ENCODE measurements around the gene EVA1A.

Gene EVA1A

DNA sequence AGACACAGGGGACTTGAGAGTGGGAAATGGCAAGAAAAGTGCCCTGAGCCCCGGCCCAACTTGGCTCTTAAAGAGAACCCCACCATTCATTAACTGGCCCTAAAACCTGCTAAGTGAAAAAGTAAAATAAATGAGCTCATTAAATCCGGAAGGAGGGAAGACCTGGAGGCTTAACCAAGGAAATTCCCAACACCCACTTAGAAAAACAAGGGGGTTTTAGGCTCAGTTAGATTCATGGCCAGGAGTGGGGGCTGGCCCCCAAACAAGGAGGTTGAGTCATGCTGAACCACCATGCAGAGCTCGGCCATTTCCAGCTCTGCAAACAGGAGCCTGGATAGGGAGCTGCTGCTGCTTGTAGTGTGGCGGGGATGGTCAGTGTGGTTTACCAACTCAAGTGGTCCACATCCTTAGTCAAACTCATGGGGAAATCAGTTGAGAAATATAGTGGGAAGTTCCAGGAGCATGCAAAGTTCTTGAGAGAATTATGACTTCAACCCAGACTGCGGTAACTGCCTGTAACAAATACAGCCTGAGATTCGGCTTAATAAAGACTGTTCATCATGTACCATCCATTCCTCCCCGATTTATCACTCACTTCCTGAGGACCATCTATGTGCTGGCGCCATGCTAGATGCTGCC is 46.1 kb upstream of the EVA1A start:
- DNase-seq, result peak in 1 of 3 donors; percentile 19
- no peak overlapping the region for H3K4me3 ChIP-seq (ENCODE audit: control insufficient read depth in 1 of 7, extremely low read depth in 1 of 7, insufficient read depth in 4 of 7, low read depth in 2 of 7, low read length in 6 of 7)
- peaks cover 0 to 58% (median 30%) of the 10 kb centered on the region in 5 experiments for H3K27me3 ChIP-seq (replicated peaks in 2 of 5; ENCODE audit: control insufficient read depth in 4 of 5, insufficient read depth in 5 of 5, low read length in 4 of 5)
- H3K4me1 ChIP-seq (ENCODE audit: control extremely low read depth in 1 of 4, control insufficient read depth in 4 of 4, insufficient read depth in 4 of 4, low read length in 3 of 4), result peaks cover 0 to 3% (median 2%) of the 10 kb centered on the region in 4 experiments
- no peak overlapping the region for H3K27ac ChIP-seq (ENCODE audit: insufficient read depth in 1 of 2, low read depth in 1 of 2, low read length in 2 of 2, poor library complexity in 1 of 2, severe bottlenecking in 2 of 2)
- CTCF ChIA-PET, result interaction anchor here (0.9 to 1.7 kb wide), 3 partner anchors 8 to 146 kb away, joined by 3 to 4 read pairs (median 4); no protein-coding TSS in a partner anchor
- H3K36me3 ChIP-seq (ENCODE audit: control insufficient read depth in 4 of 4, insufficient read depth in 4 of 4, low read length in 3 of 4), result no peaks in the 10 kb centered on the region
- POLR2A ChIA-PET, result no interaction called here
- no peaks in the 10 kb centered on the region for H3K9me3 ChIP-seq (ENCODE audit: control extremely low read depth in 1 of 5, control insufficient read depth in 4 of 5, insufficient read depth in 2 of 5, low read depth in 1 of 5, low read length in 4 of 5)
- 74% methylated on average over 6 of the region's 8 CpGs for WGBS (ENCODE audit: insufficient coverage)

- H3K4me3 ChIP-seq (ENCODE audit: control insufficient read depth in 1 of 7, extremely low read depth in 1 of 7, insufficient read depth in 4 of 7, low read depth in 2 of 7, low read length in 6 of 7), result no peak overlapping the region
- peaks cover 0 to 3% (median 2%) of the 10 kb centered on the region in 4 experiments for H3K4me1 ChIP-seq (ENCODE audit: control extremely low read depth in 1 of 4, control insufficient read depth in 4 of 4, insufficient read depth in 4 of 4, low read length in 3 of 4)
- H3K27ac ChIP-seq (ENCODE audit: insufficient read depth in 1 of 2, low read depth in 1 of 2, low read length in 2 of 2, poor library complexity in 1 of 2, severe bottlenecking in 2 of 2), result no peak overlapping the region
- no peaks in the 10 kb centered on the region for H3K9me3 ChIP-seq (ENCODE audit: control extremely low read depth in 1 of 5, control insufficient read depth in 4 of 5, insufficient read depth in 2 of 5, low read depth in 1 of 5, low read length in 4 of 5)
- POLR2A ChIA-PET, result no interaction called here
- H3K27me3 ChIP-seq (replicated peaks in 2 of 5; ENCODE audit: control insufficient read depth in 4 of 5, insufficient read depth in 5 of 5, low read length in 4 of 5), result peaks cover 0 to 57% (median 30%) of the 10 kb centered on the region in 5 experiments
- no peaks in the 10 kb centered on the region for H3K36me3 ChIP-seq (ENCODE audit: control insufficient read depth in 4 of 4, insufficient read depth in 4 of 4, low read length in 3 of 4)
- DNase-seq, result no peak
- WGBS (ENCODE audit: insufficient coverage), result 84% methylated on average over 6 of the region's 6 CpGs
- CTCF ChIA-PET, result interaction anchor here (0.6 to 1.7 kb wide), 6 partner anchors 9 to 449 kb away, joined by 3 to 4 read pairs (median 4); no protein-coding TSS in a partner anchor
Measured at GRCh38 chr2:75605770-75606529, 45.2 kb upstream of the EVA1A start.

- no peak overlapping the region for H3K27ac ChIP-seq (ENCODE audit: insufficient read depth in 1 of 2, low read depth in 1 of 2, low read length in 2 of 2, poor library complexity in 1 of 2, severe bottlenecking in 2 of 2)
- H3K4me1 ChIP-seq (ENCODE audit: control extremely low read depth in 1 of 4, control insufficient read depth in 4 of 4, insufficient read depth in 4 of 4, low read length in 3 of 4), result peaks cover 0 to 3% (median 2%) of the 10 kb centered on the region in 4 experiments
- ChIA-PET CTCF (no interaction called here), POLR2A (no interaction called here)
- no peak overlapping the region for H3K4me3 ChIP-seq (ENCODE audit: control insufficient read depth in 1 of 7, extremely low read depth in 1 of 7, insufficient read depth in 4 of 7, low read depth in 2 of 7, low read length in 6 of 7)
- 91% methylated on average over 4 of the region's 4 CpGs for WGBS (ENCODE audit: insufficient coverage)
- no peaks in the 10 kb centered on the region for H3K36me3 ChIP-seq (ENCODE audit: control insufficient read depth in 4 of 4, insufficient read depth in 4 of 4, low read length in 3 of 4)
- peaks cover 0 to 46% (median 28%) of the 10 kb centered on the region in 5 experiments for H3K27me3 ChIP-seq (replicated peaks in 2 of 5; ENCODE audit: control insufficient read depth in 4 of 5, insufficient read depth in 5 of 5, low read length in 4 of 5)
- no peaks in the 10 kb centered on the region for H3K9me3 ChIP-seq (ENCODE audit: control extremely low read depth in 1 of 5, control insufficient read depth in 4 of 5, insufficient read depth in 2 of 5, low read depth in 1 of 5, low read length in 4 of 5)
- DNase-seq, result no peak
Measured at GRCh38 chr2:75604484-75604883, 43.7 kb upstream of the EVA1A start.

DNA sequence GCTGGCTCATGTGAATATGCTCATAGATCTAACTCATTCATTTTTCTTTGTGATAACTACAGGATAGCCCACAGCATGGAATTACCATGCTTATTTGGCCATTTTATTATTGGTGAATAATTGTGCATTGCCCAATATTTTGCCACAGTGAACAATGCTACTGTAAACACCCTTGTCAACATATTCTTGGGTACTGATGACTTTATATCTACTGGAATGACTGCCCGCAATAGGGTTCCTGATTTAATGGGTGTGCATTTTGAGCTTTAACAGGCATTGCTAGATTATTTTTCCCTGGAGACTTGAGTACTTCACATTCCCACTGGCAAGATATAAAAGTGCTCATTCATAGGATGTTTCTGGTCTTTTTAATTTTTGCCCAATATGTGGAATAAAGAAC is 42.7 kb upstream of the EVA1A start:
- no peaks in the 10 kb centered on the region for H3K36me3 ChIP-seq (ENCODE audit: control insufficient read depth in 4 of 4, insufficient read depth in 4 of 4, low read length in 3 of 4)
- DNase-seq, result no peak
- H3K27me3 ChIP-seq (replicated peaks in 2 of 5; ENCODE audit: control insufficient read depth in 4 of 5, insufficient read depth in 5 of 5, low read length in 4 of 5), result peaks cover 0 to 39% (median 26%) of the 10 kb centered on the region in 5 experiments
- H3K4me1 ChIP-seq (ENCODE audit: control extremely low read depth in 1 of 4, control insufficient read depth in 4 of 4, insufficient read depth in 4 of 4, low read length in 3 of 4), result no peaks in the 10 kb centered on the region
- H3K4me3 ChIP-seq (ENCODE audit: control insufficient read depth in 1 of 7, extremely low read depth in 1 of 7, insufficient read depth in 4 of 7, low read depth in 2 of 7, low read length in 6 of 7), result no peak overlapping the region
- ChIA-PET POLR2A (no interaction called here), CTCF (no interaction called here)
- H3K27ac ChIP-seq (ENCODE audit: insufficient read depth in 1 of 2, low read depth in 1 of 2, low read length in 2 of 2, poor library complexity in 1 of 2, severe bottlenecking in 2 of 2), result no peak overlapping the region
- 100% methylated on average over 1 of the region's 1 CpG for WGBS (ENCODE audit: insufficient coverage)
- no peaks in the 10 kb centered on the region for H3K9me3 ChIP-seq (ENCODE audit: control extremely low read depth in 1 of 5, control insufficient read depth in 4 of 5, insufficient read depth in 2 of 5, low read depth in 1 of 5, low read length in 4 of 5)

DNA sequence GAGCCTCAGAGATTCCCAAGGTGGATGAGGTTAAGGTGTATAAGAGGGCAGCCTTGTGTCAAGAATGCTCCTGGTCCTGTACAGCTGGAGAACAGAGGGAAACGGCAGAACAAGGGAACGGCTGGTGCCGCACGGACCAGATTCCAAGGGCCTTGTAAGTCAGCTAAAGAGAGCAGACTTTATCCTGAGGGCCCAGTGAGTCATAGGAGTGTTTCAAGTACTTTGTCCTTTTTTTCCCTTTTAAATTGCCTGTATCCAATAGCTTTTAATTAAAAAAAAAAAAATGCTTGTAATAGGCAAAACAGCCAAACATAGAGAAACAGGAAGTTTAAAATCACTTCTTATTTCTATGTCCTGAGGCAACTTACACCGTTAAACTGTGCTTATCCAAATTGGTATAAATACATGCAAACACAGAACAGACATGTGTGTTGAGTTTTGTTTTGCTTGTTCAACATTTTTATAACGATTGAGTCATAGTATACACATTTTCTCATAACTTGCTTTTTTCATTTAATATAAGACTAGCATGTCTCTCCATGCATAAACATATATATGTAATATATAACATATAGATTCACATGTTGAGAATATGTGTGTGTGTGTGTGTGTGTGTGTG is 42.1 kb upstream of the EVA1A start:
- CTCF ChIA-PET, result no interaction called here
- POLR2A ChIA-PET, result no interaction called here
- Histone ChIP-seq H3K9me3 (ENCODE audit: control extremely low read depth in 1 of 5, control insufficient read depth in 4 of 5, insufficient read depth in 2 of 5, low read depth in 1 of 5, low read length in 4 of 5) (no peaks in the 10 kb centered on the region), H3K27ac (ENCODE audit: insufficient read depth in 1 of 2, low read depth in 1 of 2, low read length in 2 of 2, poor library complexity in 1 of 2, severe bottlenecking in 2 of 2) (no peak overlapping the region), H3K36me3 (ENCODE audit: control insufficient read depth in 4 of 4, insufficient read depth in 4 of 4, low read length in 3 of 4) (no peaks in the 10 kb centered on the region), H3K27me3 (replicated peaks in 2 of 5; ENCODE audit: control insufficient read depth in 4 of 5, insufficient read depth in 5 of 5, low read length in 4 of 5) (peaks cover 0 to 33% (median 19%) of the 10 kb centered on the region in 5 experiments), H3K4me1 (ENCODE audit: control extremely low read depth in 1 of 4, control insufficient read depth in 4 of 4, insufficient read depth in 4 of 4, low read length in 3 of 4) (no peaks in the 10 kb centered on the region), H3K4me3 (ENCODE audit: control insufficient read depth in 1 of 7, extremely low read depth in 1 of 7, insufficient read depth in 4 of 7, low read depth in 2 of 7, low read length in 6 of 7) (no peak overlapping the region)
- 100% methylated on average over 4 of the region's 6 CpGs for WGBS (ENCODE audit: insufficient coverage)
- no peak for DNase-seq

DNA sequence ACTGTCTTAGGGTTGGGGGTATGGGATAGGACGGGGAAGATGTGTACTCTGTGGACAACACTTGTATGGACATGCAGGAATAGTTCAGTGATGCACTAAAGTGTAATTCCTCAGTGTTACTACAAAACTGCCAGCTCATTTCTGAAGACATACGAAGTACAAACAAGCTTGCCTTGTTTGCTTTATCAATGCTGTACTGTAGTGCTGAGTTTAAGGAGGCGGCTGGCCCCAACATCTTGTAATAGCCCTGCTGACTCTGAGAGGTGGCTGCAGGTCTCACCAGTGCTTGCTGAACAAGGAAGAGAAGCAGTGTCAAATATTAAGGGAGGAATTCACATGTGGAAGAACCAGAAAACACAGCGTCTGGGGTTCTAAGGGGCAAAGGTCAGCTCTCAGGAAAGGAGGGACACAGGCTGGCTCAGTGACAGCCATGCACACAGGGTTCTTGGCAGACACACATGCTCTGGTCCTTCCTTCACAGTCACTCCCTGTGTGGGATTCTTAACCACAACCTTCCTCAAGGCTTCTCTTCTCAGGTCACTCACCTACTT is 39.8 kb upstream of the EVA1A start:
- DNase-seq, result no peak
- H3K36me3 ChIP-seq (ENCODE audit: control insufficient read depth in 4 of 4, insufficient read depth in 4 of 4, low read length in 3 of 4), result no peaks in the 10 kb centered on the region
- H3K4me3 ChIP-seq (ENCODE audit: control insufficient read depth in 1 of 7, extremely low read depth in 1 of 7, insufficient read depth in 4 of 7, low read depth in 2 of 7, low read length in 6 of 7), result no peak overlapping the region
- ChIA-PET CTCF (interaction anchor here (1.6 to 1.9 kb wide), 2 partner anchors 8 to 28 kb away, joined by 4 read pairs; no protein-coding TSS in a partner anchor), POLR2A (no interaction called here)
- no peak overlapping the region for H3K27ac ChIP-seq (ENCODE audit: insufficient read depth in 1 of 2, low read depth in 1 of 2, low read length in 2 of 2, poor library complexity in 1 of 2, severe bottlenecking in 2 of 2)
- 91% methylated on average over 2 of the region's 4 CpGs for WGBS (ENCODE audit: insufficient coverage)
- no peaks in the 10 kb centered on the region for H3K9me3 ChIP-seq (ENCODE audit: control extremely low read depth in 1 of 5, control insufficient read depth in 4 of 5, insufficient read depth in 2 of 5, low read depth in 1 of 5, low read length in 4 of 5)
- no peaks in the 10 kb centered on the region for H3K4me1 ChIP-seq (ENCODE audit: control extremely low read depth in 1 of 4, control insufficient read depth in 4 of 4, insufficient read depth in 4 of 4, low read length in 3 of 4)
- peaks cover 0 to 10% (median 3%) of the 10 kb centered on the region in 5 experiments for H3K27me3 ChIP-seq (replicated peaks in 2 of 5; ENCODE audit: control insufficient read depth in 4 of 5, insufficient read depth in 5 of 5, low read length in 4 of 5)

Measured in common myeloid progenitor, CD34-positive (primary cell).